Right renal pelvis (tissue), 4 donors: ENCODE results near the gene PALM2AKAP2. TPM values are rescaled to one million over a fixed set of nuclear protein-coding genes. Genes with fewer than 3 reads are reported as not detected.

Experiments
- DNase-seq, 4 donors: peaks; one replicate each; pipeline ENCODE4 v3.0.0-alpha.2; 2013; ENCODE audit warnings: low read depth in 4 of 4, low spot score in 3 of 4, missing footprints in 1 of 4
- polyA plus RNA-seq, 4 donors: library from polyadenylated mRNA; unstranded; fragments of 120-200 nt; gene quantifications; one replicate each; pipeline ENCODE4 v1.2.1, GENCODE V29; 2013; ENCODE audit not compliant: insufficient read length in 4 of 4

The PALM2AKAP2 gene
- polyA plus RNA-seq, 4 donors: 7.0 to 12.3 (median 9.2) TPM

DNA sequence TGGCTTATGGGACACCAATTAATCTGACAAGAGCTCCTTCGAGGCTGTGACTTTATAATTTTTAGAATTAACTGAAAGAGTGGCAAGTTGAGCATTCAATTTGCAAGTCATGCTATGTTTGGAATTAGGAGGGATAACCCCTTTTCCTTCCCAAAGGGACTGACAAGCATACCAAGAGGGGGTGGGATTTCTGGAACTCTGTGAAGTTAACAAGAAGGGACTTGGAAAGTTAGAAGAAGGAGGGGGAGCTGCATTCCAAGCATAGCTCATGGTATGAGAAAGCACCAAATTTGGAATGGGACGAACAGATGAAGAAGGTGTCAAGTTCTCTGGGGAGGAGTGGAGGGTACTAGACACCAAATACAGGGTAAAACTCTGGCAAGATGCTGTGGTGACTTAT is 8.9 kb upstream of the PALM2AKAP2 start:
- no peak for DNase-seq

GRCh38 chr9:109771796-109772531 is 8.0 kb upstream of the PALM2AKAP2 start:
- no peak for DNase-seq

DNA sequence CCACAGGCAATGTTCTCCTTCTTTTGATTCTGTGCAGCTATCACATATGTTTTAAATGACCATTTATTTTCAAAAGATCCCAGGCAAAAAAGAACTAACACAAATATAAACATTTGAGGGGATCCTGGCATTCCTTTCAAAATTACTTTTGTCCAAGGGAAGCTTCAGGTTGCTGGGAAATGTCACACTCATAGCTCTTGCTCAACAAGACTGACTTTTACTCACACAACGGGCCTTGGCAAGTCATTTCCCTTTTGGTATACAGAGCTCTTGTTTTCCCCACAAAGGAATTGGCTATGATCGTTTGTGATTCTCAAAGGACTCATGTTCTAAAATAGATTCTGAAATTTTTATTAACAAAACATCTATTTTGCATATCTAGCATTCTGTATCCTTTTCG is 4.5 kb upstream of the PALM2AKAP2 start:
- no peak for DNase-seq

DNA sequence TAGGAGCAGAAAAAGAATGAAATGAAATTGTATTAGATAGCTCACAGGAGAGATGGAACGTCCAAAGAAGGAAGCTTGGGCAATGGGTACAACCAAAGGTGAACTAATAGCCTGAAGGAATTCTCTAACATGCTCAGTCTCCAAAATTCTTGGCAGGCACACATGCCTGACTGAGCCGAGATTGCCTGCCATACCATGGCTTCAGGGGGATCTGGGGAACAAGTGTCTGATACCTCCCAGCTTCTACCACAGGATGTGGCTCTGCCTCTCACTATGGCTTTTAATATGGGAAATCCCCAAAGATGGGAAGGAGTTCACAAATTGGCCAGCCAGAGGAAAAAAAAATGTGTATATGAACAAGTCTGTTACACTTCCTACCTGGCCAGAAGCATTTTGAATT is 3.6 kb upstream of the PALM2AKAP2 start:
- DNase-seq: no peak

GRCh38 chr9:109780453-109781033 is 545 bp downstream of the PALM2AKAP2 start:
- no peak for DNase-seq

- DNase-seq: no peak
Measured at GRCh38 chr9:109781086-109781485, 1.1 kb downstream of the PALM2AKAP2 start.

- no peak for DNase-seq
Measured at GRCh38 chr9:109781541-109782197, 1.7 kb downstream of the PALM2AKAP2 start.

DNA sequence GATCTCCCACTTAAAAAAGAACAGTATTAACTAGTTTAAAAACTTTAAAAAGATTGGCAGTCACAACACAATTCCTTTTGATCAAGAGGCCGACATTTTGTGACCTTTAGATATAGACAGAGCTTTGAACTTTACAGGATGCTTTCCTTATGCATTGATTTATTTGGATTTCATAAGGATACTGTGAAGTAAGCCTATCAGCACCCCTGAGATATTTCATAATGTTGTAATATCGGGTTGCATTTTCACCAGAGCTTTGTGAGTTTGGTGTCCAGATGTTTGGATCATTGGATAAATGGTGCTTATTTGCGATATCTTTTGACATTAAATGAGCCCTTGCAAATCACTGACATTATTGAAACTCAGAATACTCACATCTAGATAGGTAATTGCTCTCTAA is 7.7 kb downstream of the PALM2AKAP2 start:
- no peak for DNase-seq

- no peak for DNase-seq
Measured at GRCh38 chr9:109789556-109789955, 9.6 kb downstream of the PALM2AKAP2 start.

DNA sequence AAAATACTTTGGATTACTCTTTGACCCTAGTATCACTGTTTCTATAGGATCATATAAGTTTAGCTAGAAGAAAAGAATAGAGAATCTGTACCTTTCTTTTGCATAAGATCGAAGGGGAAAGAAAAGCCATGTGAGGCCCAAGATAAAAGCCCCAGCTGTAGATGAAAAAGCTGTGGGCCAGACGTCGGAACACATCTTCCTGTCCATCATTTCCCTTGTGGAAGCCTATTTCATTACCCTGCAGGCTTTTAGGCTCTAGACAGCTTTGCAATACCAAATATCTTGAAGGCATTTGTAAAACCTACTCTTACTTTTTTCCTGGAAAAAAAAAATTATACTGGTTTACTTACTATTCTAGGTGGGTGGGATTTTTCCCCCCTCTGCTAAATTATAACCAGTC is 10.0 kb downstream of the PALM2AKAP2 start:
- no peak for DNase-seq

DNA sequence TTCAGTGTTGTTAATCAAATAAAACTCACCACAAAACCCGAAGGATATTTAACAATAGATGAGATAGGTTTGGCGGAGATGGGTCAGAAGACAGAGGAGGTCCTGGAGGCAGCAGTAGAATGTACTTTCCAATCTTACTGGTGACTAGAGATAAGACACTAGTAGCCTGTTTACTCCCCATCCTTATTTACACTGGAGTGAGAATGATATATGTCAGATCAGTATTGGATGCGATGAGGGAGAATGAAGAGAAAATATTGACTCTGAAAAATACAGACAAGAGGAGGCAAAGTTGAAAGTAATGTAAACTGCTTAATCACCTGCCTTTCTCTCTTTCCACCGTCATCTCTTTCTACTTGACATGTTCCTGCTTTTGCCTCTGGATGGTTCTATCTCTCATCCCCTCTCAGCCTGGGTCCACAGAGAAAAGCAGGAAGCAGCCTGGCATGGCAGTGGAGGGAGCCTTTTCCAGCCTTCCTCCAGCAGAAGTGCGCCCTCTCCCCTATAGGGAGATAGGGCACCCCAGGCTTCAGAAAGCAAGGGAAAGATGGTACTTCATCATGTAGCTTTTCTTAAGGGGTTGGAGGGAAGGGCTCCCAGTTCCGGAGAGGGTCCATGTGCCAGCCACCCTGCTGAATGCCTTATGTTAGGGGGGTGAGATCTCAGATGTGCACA is 11.1 kb downstream of the PALM2AKAP2 start:
- DNase-seq: no peak

DNA sequence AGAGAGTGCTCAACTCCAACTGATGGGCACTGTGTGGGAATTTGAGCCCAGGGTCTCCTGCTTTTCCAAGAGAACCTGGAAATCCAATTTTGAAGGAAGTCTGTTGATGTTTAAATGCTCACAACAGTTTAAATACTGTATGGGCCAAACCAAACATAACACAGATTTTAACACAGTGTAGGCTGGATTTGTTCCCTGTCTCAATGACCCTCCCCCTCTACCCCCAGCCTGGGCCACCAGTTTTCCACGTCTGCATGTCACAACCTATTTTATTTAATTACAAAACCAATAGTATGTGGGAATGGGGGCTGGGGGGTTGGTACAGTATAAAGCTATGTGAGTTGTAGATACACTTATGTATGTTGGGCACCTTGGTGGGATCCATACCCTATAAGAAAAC is 11.7 kb downstream of the PALM2AKAP2 start:
- no peak for DNase-seq

GRCh38 chr9:109792951-109793546 is 13.1 kb downstream of the PALM2AKAP2 start:
- DNase-seq: no peak

GRCh38 chr9:109793921-109794320 is 13.9 kb downstream of the PALM2AKAP2 start:
- no peak for DNase-seq

DNA sequence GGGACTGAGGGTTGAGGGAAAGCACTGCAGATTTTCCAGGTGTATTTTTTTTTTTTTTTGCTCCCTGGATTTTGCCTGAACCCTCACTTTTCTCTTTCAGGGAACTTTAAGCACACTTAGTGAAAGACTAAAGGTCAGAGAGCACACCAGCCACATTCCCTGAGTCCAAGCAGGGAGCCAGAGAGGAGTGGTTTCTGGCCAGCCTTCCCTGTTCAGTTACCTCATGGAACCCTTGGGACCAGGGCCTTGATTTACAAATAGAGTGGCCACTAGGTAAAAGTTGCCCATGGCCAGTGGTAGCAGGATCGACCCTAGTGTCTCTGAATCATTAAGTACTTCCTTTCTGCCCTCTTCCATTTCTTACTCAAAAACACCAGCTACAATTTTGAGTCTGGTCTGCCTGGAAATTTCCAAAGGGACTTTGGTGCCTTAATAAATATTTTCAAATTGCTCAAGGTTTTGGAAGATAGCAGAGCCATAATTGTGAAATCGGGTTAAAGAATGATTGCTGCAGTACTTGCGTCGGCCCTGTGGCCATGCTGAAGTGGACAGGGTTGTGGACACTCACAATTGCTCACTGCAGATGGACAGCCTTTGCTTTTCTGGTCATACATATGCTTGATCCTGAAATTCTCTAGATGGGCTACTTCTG is 14.5 kb downstream of the PALM2AKAP2 start:
- DNase-seq: no peak

DNA sequence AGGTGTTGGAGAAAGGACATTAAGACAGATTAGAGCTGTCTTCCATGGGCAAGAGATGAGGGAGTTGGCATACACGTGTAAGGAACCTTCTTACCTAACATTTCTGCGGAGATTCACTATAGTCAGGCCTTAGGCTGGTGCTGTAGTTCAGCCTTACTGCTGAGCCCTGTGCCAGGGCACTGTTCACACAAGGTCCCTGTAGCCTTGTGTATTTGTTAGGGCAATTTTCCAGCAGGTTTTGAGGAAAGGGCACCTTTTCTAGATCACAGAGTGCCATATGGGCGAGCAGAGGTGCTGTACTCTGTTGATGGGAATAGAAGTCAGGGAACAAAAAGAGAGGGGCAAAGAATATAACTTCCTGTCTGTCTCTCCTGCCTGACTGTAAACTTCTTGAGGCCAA is 15.6 kb downstream of the PALM2AKAP2 start:
- no peak for DNase-seq

DNA sequence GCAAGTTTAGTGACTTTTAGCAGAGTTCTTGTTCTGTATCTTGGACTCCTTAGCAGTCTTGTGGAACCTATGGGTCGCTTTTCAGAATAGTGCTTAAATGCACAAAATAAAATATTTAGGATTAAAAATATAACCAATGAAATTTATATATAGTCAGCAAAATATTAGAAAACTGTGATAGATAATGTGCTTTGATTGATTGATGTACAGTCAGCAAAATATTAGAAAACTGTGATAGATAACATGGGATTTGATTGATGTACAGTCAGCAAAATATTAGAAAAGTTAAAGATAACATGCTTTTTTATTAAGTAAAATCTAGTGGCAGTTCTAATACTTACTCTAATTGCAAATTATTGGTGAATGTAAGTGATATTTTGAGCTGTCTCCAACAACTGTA is 16.1 kb downstream of the PALM2AKAP2 start:
- no peak for DNase-seq

DNA sequence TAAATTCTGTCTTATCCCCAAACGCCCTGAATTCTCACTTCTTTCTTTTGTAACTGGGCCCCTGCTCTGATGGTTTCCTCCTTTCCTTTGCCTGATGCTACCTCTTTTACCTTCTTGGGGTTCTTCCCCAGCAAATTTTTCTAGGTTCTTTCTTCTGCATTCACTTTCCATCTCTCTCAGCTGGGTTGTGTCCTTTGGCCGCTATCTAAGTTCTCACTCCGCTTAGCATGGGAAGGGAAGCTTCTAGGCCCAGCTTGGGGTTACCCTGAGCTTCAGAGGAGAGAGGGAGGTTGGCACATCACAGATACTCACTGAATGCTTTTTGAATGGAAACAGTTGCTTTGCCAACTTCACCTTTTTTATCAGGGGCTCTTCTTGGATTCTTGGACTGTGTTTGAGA is 17.0 kb downstream of the PALM2AKAP2 start:
- DNase-seq: no peak

DNA sequence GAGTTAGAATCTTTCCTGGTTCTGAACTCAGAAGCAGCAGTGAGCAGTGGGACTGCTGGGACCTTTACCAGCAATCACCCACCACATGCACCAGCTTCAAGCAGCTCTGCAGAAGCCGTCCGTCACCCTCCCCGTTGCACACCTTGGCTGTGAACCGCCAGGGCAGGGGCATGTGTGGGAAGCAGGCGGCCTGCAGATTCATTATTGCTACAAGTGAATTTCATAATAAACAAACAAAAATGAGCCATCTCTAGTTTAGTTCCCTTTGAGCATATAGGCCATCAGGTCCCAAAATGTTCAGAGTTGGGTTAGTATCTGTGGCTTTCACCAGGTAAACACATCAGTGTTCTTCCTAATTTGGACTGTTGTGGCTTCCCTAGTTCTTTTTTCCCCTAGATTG is 17.5 kb downstream of the PALM2AKAP2 start:
- no peak for DNase-seq

- DNase-seq: no peak
Measured at GRCh38 chr9:109799141-109799540, 19.1 kb downstream of the PALM2AKAP2 start.

- DNase-seq: no peak
Measured at GRCh38 chr9:109799792-109800191, 19.8 kb downstream of the PALM2AKAP2 start.
